Measurements from ENCODE around the gene IPCEF1. TPM values are rescaled to one million over a fixed set of nuclear protein-coding genes. Genes with fewer than 3 reads are reported as not detected.

Gene IPCEF1
- total RNA-seq, 2 experiments from 2014 or later, result 26.2 to 27.3 TPM

DNA sequence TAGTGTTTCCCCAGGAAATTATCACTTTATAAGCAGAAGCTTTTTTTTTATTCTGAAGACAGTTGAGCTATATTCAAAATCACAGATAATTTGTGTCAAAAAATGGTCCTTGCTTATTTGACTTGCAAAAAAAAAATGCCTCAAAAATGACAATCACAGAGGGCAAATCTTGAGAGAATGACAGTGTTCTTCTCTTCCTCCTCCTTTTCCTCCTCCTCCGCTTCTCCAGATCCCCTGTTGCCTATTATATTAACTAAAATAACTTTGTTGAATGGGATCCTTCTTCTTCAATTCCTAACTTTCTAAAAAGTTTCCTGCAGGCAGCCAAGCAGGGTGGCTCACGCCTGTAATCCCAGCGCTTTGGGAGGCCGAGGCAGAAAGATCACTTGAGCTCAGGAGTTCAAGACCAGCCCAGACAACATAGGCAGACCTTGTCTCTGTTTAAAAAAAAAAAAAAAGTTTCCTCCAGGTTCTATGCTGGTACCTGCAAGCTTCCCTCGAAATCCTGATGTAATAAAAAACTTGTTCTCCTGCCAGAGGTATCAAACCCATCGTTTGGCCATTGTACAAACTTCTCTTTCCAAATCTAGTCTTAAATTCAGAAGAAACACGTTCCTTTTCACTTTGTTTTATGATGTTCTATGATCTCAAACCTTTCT is 128.6 kb downstream of the IPCEF1 start:
- Mint-ChIP-seq H3K9me3 (peaks cover 2% of the 10 kb centered on the region), H3K4me1 (peaks cover 60% of the 10 kb centered on the region), H3K36me3 (ENCODE audit: low read depth) (peaks cover 39% of the 10 kb centered on the region), H3K4me3 (no peak overlapping the region), H3K27me3 (no peaks in the 10 kb centered on the region), H3K27ac (no peak overlapping the region)
- CTCF ChIA-PET, result interaction anchor here (0.7 to 1.8 kb wide), 2 partner anchors 13 to 49 kb away, joined by 4 to 6 read pairs; no protein-coding TSS in a partner anchor
- POLR2A ChIA-PET, result no interaction called here
- DNase-seq, result no peak

- ChIA-PET CTCF (no interaction called here), POLR2A (no interaction called here)
- DNase-seq, result no peak
- no peaks in the 10 kb centered on the region for H3K27me3 Mint-ChIP-seq
- H3K9me3 Mint-ChIP-seq, result peaks cover 2% of the 10 kb centered on the region
- H3K36me3 Mint-ChIP-seq (ENCODE audit: low read depth), result peaks cover 46% of the 10 kb centered on the region
- no peak overlapping the region for H3K4me3 Mint-ChIP-seq
- no peak overlapping the region for H3K27ac Mint-ChIP-seq
- H3K4me1 Mint-ChIP-seq, result peaks cover 53% of the 10 kb centered on the region
Measured at GRCh38 chr6:154226461-154226860, 130.1 kb downstream of the IPCEF1 start.

DNA sequence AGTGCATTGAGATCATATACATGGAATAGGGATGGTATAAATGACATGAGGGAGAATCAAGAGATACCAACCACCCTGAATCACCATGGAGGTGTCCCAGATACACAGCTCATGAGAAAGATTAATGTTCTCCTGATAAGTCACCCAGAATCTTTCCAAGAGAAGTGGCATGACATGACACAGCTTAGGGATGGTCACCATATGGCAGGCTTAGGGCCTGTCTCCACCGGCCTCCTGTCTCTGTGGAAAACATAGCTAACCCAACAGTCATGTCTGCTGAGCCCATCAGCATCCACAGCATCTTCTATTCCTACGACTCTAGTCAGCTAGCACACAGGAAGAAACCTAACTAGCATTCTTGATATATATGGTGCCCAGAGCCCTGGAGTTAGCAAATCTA is 133.3 kb downstream of the IPCEF1 start:
- Mint-ChIP-seq H3K27me3 (no peaks in the 10 kb centered on the region), H3K9me3 (peaks cover 2% of the 10 kb centered on the region), H3K4me3 (no peak overlapping the region), H3K4me1 (peaks cover 41% of the 10 kb centered on the region), H3K36me3 (ENCODE audit: low read depth) (peaks cover 56% of the 10 kb centered on the region), H3K27ac (no peak overlapping the region)
- ChIA-PET POLR2A (no interaction called here), CTCF (interaction anchor here (0.9 to 2.2 kb wide), 4 partner anchors 9 to 14 kb away, joined by 3 to 6 read pairs (median 3); no protein-coding TSS in a partner anchor)
- no peak for DNase-seq

DNA sequence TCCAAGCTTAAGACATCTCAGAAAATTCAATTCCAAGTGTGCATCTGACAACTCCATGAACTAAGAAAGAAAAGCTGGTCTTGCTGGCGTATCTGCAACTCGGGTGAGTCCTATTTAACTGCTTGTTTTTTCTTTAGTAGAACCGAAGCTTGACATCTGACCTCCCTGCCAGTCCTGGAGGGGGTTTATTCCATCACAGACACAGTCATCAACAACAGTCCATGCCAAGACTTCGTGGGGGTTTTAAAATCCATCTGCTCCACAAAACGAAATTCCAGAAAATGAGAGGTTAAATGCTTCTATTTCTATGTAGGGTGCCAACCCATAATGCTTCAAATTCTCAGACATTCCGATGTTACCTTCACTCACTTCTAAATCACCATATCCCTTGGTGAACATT is 133.9 kb downstream of the IPCEF1 start:
- ChIA-PET CTCF (interaction anchor here (0.9 to 2.2 kb wide), 4 partner anchors 9 to 14 kb away, joined by 3 to 6 read pairs (median 3); no protein-coding TSS in a partner anchor), POLR2A (no interaction called here)
- H3K36me3 Mint-ChIP-seq (ENCODE audit: low read depth), result peaks cover 57% of the 10 kb centered on the region
- H3K27ac Mint-ChIP-seq, result no peak overlapping the region
- no peak for DNase-seq
- peaks cover 45% of the 10 kb centered on the region for H3K4me1 Mint-ChIP-seq
- H3K9me3 Mint-ChIP-seq, result peaks cover 2% of the 10 kb centered on the region
- no peaks in the 10 kb centered on the region for H3K27me3 Mint-ChIP-seq
- H3K4me3 Mint-ChIP-seq, result no peak overlapping the region

GRCh38 chr6:154219250-154219649 is 137.4 kb downstream of the IPCEF1 start:
- no peaks in the 10 kb centered on the region for H3K27me3 Mint-ChIP-seq
- H3K4me1 Mint-ChIP-seq, result peaks cover 34% of the 10 kb centered on the region
- DNase-seq, result no peak
- ChIA-PET POLR2A (no interaction called here), CTCF (interaction anchor here (0.7 to 1.5 kb wide), 3 partner anchors 26 to 455 kb away, joined by 3 to 5 read pairs (median 4); no protein-coding TSS in a partner anchor)
- no peaks in the 10 kb centered on the region for H3K9me3 Mint-ChIP-seq
- peaks cover 55% of the 10 kb centered on the region for H3K36me3 Mint-ChIP-seq (ENCODE audit: low read depth)
- peak overlapping the region; percentile 31 for H3K27ac Mint-ChIP-seq
- no peak overlapping the region for H3K4me3 Mint-ChIP-seq

GRCh38 chr6:154218787-154219186 is 137.8 kb downstream of the IPCEF1 start:
- H3K36me3 Mint-ChIP-seq (ENCODE audit: low read depth), result peaks cover 55% of the 10 kb centered on the region
- POLR2A ChIA-PET, result no interaction called here
- H3K27me3 Mint-ChIP-seq, result no peaks in the 10 kb centered on the region
- no peak overlapping the region for H3K4me3 Mint-ChIP-seq
- H3K4me1 Mint-ChIP-seq, result peaks cover 29% of the 10 kb centered on the region
- no peaks in the 10 kb centered on the region for H3K9me3 Mint-ChIP-seq
- DNase-seq, result no peak
- CTCF ChIA-PET, result interaction anchor here (1.5 kb wide), 1 partner anchor 26 kb away, joined by 4 read pairs; no protein-coding TSS in a partner anchor
- H3K27ac Mint-ChIP-seq, result peak overlapping the region; percentile 31

GRCh38 chr6:154218301-154218700 is 138.3 kb downstream of the IPCEF1 start:
- Mint-ChIP-seq H3K4me3 (no peak overlapping the region), H3K4me1 (peaks cover 28% of the 10 kb centered on the region), H3K9me3 (no peaks in the 10 kb centered on the region), H3K36me3 (ENCODE audit: low read depth) (peaks cover 57% of the 10 kb centered on the region), H3K27me3 (no peaks in the 10 kb centered on the region), H3K27ac (no peak overlapping the region)
- ChIA-PET POLR2A (no interaction called here), CTCF (interaction anchor here (0.6 kb wide), 1 partner anchor 1204 kb away, joined by 4 read pairs; no protein-coding TSS in a partner anchor)
- no peak for DNase-seq

DNA sequence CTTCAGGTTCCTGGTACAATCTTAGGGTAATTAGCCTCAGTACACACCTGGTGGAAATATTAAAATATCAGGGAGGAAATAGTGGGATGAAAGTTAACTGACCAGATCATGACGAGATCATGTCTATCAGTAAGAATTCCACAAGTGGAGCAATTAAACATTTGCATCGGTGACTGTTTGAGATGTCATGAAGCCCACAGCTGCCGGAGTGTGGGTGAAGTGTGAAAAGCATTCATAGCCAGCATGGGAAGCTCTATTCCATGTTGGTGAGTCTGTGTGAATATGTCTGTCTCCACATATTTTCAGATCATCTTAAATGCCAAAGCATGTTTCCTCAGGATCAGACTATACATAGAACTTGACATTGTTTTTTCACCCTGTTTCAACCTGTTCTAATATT is 142.8 kb downstream of the IPCEF1 start:
- Mint-ChIP-seq H3K4me3 (no peak overlapping the region), H3K4me1 (peaks cover 10% of the 10 kb centered on the region), H3K27me3 (no peaks in the 10 kb centered on the region), H3K27ac (no peak overlapping the region), H3K9me3 (no peaks in the 10 kb centered on the region), H3K36me3 (ENCODE audit: low read depth) (peaks cover 61% of the 10 kb centered on the region)
- DNase-seq, result no peak
- CTCF ChIA-PET, result no interaction called here
- POLR2A ChIA-PET, result no interaction called here

GRCh38 chr6:154210678-154211077 is 145.9 kb downstream of the IPCEF1 start:
- H3K36me3 Mint-ChIP-seq (ENCODE audit: low read depth), result peaks cover 70% of the 10 kb centered on the region
- CTCF ChIA-PET, result interaction anchor here (1.0 kb wide), 1 partner anchor 15 kb away, joined by 3 read pairs; no protein-coding TSS in a partner anchor

GRCh38 chr6:154209555-154209954 is 147.0 kb downstream of the IPCEF1 start:
- Mint-ChIP-seq H3K27ac (no peak overlapping the region), H3K27me3 (no peaks in the 10 kb centered on the region), H3K9me3 (peaks cover 2% of the 10 kb centered on the region), H3K4me3 (no peak overlapping the region), H3K4me1 (no peaks in the 10 kb centered on the region), H3K36me3 (ENCODE audit: low read depth) (peaks cover 77% of the 10 kb centered on the region)
- ChIA-PET CTCF (interaction anchor here (1.7 kb wide), 1 partner anchor 13 kb away, joined by 6 read pairs; no protein-coding TSS in a partner anchor), POLR2A (no interaction called here)
- no peak for DNase-seq

More at GRCh38 chr6:154210678-154211077, 145.9 kb downstream of the IPCEF1 start:
- Mint-ChIP-seq H3K4me3 (no peak overlapping the region), H3K9me3 (peaks cover 2% of the 10 kb centered on the region), H3K4me1 (no peaks in the 10 kb centered on the region), H3K27ac (no peak overlapping the region), H3K27me3 (no peaks in the 10 kb centered on the region)
- DNase-seq, result no peak
- POLR2A ChIA-PET, result no interaction called here

DNA sequence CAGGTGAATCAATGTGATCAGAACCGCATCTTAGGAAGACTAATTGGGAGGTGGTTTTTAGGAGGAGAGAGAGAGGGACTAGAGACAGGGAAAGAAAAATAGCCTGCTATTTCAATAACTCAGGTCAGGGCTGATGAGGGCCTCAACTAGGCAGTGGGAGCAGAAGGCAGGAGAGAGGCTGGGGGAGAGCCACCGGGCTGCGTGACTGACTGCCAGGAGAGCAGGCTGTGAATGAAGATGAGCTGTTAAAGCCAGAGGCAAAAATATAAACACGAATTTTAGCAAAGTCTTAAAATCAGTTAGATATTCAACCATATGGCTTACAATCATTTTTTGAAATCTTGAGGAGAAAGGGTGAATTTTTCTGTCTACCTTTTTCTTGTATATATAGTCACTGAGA is 149.6 kb downstream of the IPCEF1 start:
- ChIA-PET CTCF (no interaction called here), POLR2A (no interaction called here)
- no peaks in the 10 kb centered on the region for H3K4me1 Mint-ChIP-seq
- H3K9me3 Mint-ChIP-seq, result peaks cover 2% of the 10 kb centered on the region
- no peak overlapping the region for H3K4me3 Mint-ChIP-seq
- no peak for DNase-seq
- H3K27me3 Mint-ChIP-seq, result no peaks in the 10 kb centered on the region
- no peak overlapping the region for H3K27ac Mint-ChIP-seq
- H3K36me3 Mint-ChIP-seq (ENCODE audit: low read depth), result peaks cover 78% of the 10 kb centered on the region

DNA sequence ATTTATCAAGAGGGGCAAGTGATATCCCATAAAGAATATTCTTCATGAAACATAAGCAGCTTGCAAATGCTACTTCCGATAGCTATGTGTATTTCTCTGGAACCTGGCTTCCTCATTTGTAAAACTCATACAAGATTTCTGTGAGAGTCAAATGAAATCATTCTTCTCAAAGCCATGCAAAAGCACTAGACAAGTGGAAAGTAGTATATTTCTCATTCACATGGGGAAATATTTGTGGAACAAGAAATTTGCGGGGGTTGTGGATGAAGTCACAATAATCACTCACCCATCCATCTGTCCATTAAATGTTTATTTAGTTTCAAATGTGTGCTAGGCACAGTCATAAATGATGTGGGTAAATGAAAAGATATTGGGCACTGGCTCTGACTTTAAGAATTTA is 150.5 kb downstream of the IPCEF1 start:
- CTCF ChIA-PET, result no interaction called here
- Mint-ChIP-seq H3K9me3 (peaks cover 4% of the 10 kb centered on the region), H3K27me3 (no peaks in the 10 kb centered on the region), H3K4me1 (no peaks in the 10 kb centered on the region), H3K27ac (no peak overlapping the region), H3K4me3 (no peak overlapping the region), H3K36me3 (ENCODE audit: low read depth) (peaks cover 80% of the 10 kb centered on the region)
- DNase-seq, result no peak
- POLR2A ChIA-PET, result no interaction called here

GRCh38 chr6:154202958-154203357 is 153.6 kb downstream of the IPCEF1 start:
- peaks cover 87% of the 10 kb centered on the region for H3K36me3 Mint-ChIP-seq (ENCODE audit: low read depth)
- peaks cover 3% of the 10 kb centered on the region for H3K4me1 Mint-ChIP-seq
- H3K9me3 Mint-ChIP-seq, result peaks cover 4% of the 10 kb centered on the region
- CTCF ChIA-PET, result no interaction called here
- no peaks in the 10 kb centered on the region for H3K27me3 Mint-ChIP-seq
- POLR2A ChIA-PET, result no interaction called here
- no peak overlapping the region for H3K27ac Mint-ChIP-seq
- DNase-seq, result no peak
- H3K4me3 Mint-ChIP-seq, result no peak overlapping the region

DNA sequence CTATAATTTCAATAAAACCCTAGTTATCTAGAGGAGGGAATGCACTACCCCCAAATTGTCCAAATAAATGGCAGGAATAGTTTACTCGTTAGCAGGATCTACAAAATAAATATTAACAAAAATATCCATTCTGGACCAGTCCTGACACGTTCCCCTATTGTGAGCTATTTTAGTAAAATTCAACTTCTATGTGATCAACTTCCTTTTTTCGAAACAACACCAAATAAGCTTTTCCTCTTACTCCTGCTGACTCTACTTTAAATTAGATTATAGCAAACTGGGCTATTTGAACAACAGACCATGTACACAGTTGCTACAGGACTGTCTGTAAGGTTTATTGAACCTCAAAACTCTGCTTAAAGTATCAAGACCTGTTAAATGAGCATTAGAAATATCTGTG is 154.3 kb downstream of the IPCEF1 start:
- ChIA-PET POLR2A (no interaction called here), CTCF (no interaction called here)
- Mint-ChIP-seq H3K4me1 (peaks cover 9% of the 10 kb centered on the region), H3K36me3 (ENCODE audit: low read depth) (peaks cover 87% of the 10 kb centered on the region), H3K9me3 (peaks cover 2% of the 10 kb centered on the region), H3K4me3 (no peak overlapping the region), H3K27me3 (no peaks in the 10 kb centered on the region), H3K27ac (no peak overlapping the region)
- no peak for DNase-seq

Data from activated CD4-positive, alpha-beta T cell treated with anti-CD3 and anti-CD28 coated beads, Interleukin-2, amount 10 ng/mL, durations not matched to agents 7 days and 5 days (primary cell).